HG02885 (cell line): ENCODE data around the gene TMEM200A.

Experiments used
- ATAC-seq: cut with Tn5 transposase; IDR thresholded peaks from one replicate; pipeline ENCODE4 v1.9.1; 2021; ENCODE audit warnings: mild to moderate bottlenecking; ENCODE audit not compliant: unreplicated experiment, poor library complexity

Gene TMEM200A

GRCh38 chr6:130376936-130377335 lies 11.1 kb downstream of the TMEM200A start:
- no peak for ATAC-seq

GRCh38 chr6:130377371-130377770 lies 11.6 kb downstream of the TMEM200A start:
- no peak for ATAC-seq

GRCh38 chr6:130377915-130378314 lies 12.1 kb downstream of the TMEM200A start:
- no peak for ATAC-seq

- no peak for ATAC-seq
Measured at GRCh38 chr6:130379223-130379622, 13.4 kb downstream of the TMEM200A start.

GRCh38 chr6:130381012-130381411 lies 15.2 kb downstream of the TMEM200A start:
- no peak for ATAC-seq

- peak; percentile 53 for ATAC-seq
Measured at GRCh38 chr6:130381459-130382380, 15.9 kb downstream of the TMEM200A start.

GRCh38 chr6:130382872-130383490 lies 17.2 kb downstream of the TMEM200A start:
- ATAC-seq, result no peak

- no peak for ATAC-seq
Measured at GRCh38 chr6:130385064-130385695, 19.4 kb downstream of the TMEM200A start.

- ATAC-seq, result no peak
Measured at GRCh38 chr6:130389142-130389541, 23.3 kb downstream of the TMEM200A start.

- no peak for ATAC-seq
Measured at GRCh38 chr6:130390890-130391289, 25.1 kb downstream of the TMEM200A start.

- ATAC-seq, result no peak
Measured at GRCh38 chr6:130393306-130393705, 27.5 kb downstream of the TMEM200A start.

GRCh38 chr6:130394246-130394645 lies 28.4 kb downstream of the TMEM200A start:
- no peak for ATAC-seq

GRCh38 chr6:130395164-130395563 lies 29.3 kb downstream of the TMEM200A start:
- no peak for ATAC-seq

GRCh38 chr6:130396722-130397121 lies 30.9 kb downstream of the TMEM200A start:
- ATAC-seq, result no peak

GRCh38 chr6:130405549-130405948 lies 39.7 kb downstream of the TMEM200A start:
- ATAC-seq, result no peak

- no peak for ATAC-seq
Measured at GRCh38 chr6:130407032-130407431, 41.2 kb downstream of the TMEM200A start.

- no peak for ATAC-seq
Measured at GRCh38 chr6:130409418-130410100, 43.7 kb downstream of the TMEM200A start.

- ATAC-seq, result no peak
Measured at GRCh38 chr6:130411481-130411880, 45.7 kb downstream of the TMEM200A start.

GRCh38 chr6:130412556-130413290 lies 46.9 kb downstream of the TMEM200A start:
- no peak for ATAC-seq

- no peak for ATAC-seq
Measured at GRCh38 chr6:130417951-130418350, 52.1 kb downstream of the TMEM200A start.
